ENCODE results near the gene USP12.

GRCh38 chr13:27055526-27055925, 116.1 kb downstream of the USP12 start:
- TF ChIP-seq GATA2 (IDR thresholded peaks at IDR 0.05; ENCODE audit: low read depth, low read length) (no peak), GATA3 (IDR thresholded peaks at IDR 0.05; ENCODE audit: low read depth, low read length) (no peak)
